MM.1S (cell line): ENCODE data around the gene RGS6.

Source experiments
- DNase-seq: peaks from one replicate; pipeline ENCODE4 v3.0.0-alpha.2; 2015
- H2AFZ ChIP-seq: fragments of 300-600 bp; sonication (generic); 2 replicates; pipeline ENCODE4 v1.6.0; 2016; ENCODE audit warnings: antibody characterized with exemption, low read length
- H3F3A ChIP-seq: fragments of 300-600 bp; sonication (generic); 2 replicates; pipeline ENCODE4 v1.6.1; 2016; ENCODE audit warnings: mild to moderate bottlenecking, antibody characterized with exemption, low read length, moderate library complexity, mixed read lengths; ENCODE audit not compliant: insufficient read depth
- H3K27ac ChIP-seq: fragments of 300-600 bp; sonication (generic); 2 replicates; pipeline ENCODE4 v1.5.1; 2016; ENCODE audit warnings: mild to moderate bottlenecking, low read length
- H3K27me3 ChIP-seq: fragments of 300-600 bp; sonication (generic); replicated peaks from 2 replicates; pipeline ENCODE4 v1.6.0; 2016; ENCODE audit warnings: low read length; ENCODE audit not compliant: insufficient read depth
- H3K36me3 ChIP-seq: fragments of 300-600 bp; sonication (generic); replicated peaks from 2 replicates; pipeline ENCODE4 v1.6.1; 2016; ENCODE audit warnings: mild to moderate bottlenecking, low read length, mixed read lengths; ENCODE audit not compliant: insufficient read depth
- H3K4me1 ChIP-seq: fragments of 300-600 bp; sonication (generic); 2 replicates; pipeline ENCODE4 v1.6.1; 2016; ENCODE audit warnings: low read length, mixed read lengths
- H3K4me2 ChIP-seq: fragments of 300-600 bp; sonication (generic); 2 replicates; pipeline ENCODE4 v1.6.0; 2016; ENCODE audit warnings: low read depth, low read length
- H3K4me3 ChIP-seq: fragments of 300-600 bp; sonication (generic); 2 replicates; pipeline ENCODE4 v1.5.1; 2016; ENCODE audit warnings: low read length, mixed read lengths
- H3K79me2 ChIP-seq: fragments of 300-600 bp; sonication (generic); 2 replicates; pipeline ENCODE4 v1.6.1; 2016; ENCODE audit warnings: mixed run types, low read length, mixed read lengths
- H3K9ac ChIP-seq: fragments of 300-600 bp; sonication (generic); 2 replicates; pipeline ENCODE4 v1.6.1; 2016; ENCODE audit warnings: low read length, mixed read lengths
- H3K9me2 ChIP-seq: fragments of 300-600 bp; sonication (generic); replicated peaks from 2 replicates; pipeline ENCODE4 v1.6.1; 2016; ENCODE audit warnings: mild to moderate bottlenecking, low read length, mixed read lengths; ENCODE audit not compliant: insufficient read depth
- H3K9me3 ChIP-seq: fragments of 300-600 bp; sonication (generic); replicated peaks from 2 replicates; pipeline ENCODE4 v1.6.1; 2016; ENCODE audit warnings: mild to moderate bottlenecking, low read length, mixed read lengths; ENCODE audit not compliant: insufficient read depth
- H4K20me1 ChIP-seq: fragments of 300-600 bp; sonication (generic); 2 replicates; pipeline ENCODE4 v1.6.1; 2016; ENCODE audit warnings: mild to moderate bottlenecking, low read length, moderate library complexity, mixed read lengths; ENCODE audit not compliant: insufficient read depth
- EZH2 ChIP-seq: fragments of 300-600 bp; sonication (generic); optimal IDR thresholded peaks from 2 replicates; pipeline ENCODE3; 2017; ENCODE audit warnings: low read depth, mild to moderate bottlenecking, antibody characterized with exemption, low read length, mixed read lengths
- EZH2phosphoT487 ChIP-seq: fragments of 300-600 bp; sonication (generic); IDR thresholded peaks from 2 replicates; pipeline ENCODE4 v1.6.1; 2018; ENCODE audit warnings: antibody characterized with exemption, low read length
- TF ChIP-seq, protein P1 (sequence below): fragments of 300-600 bp; sonication (generic); IDR thresholded peaks from 2 replicates; pipeline ENCODE4 v1.5.1; 2016; ENCODE audit warnings: antibody characterized with exemption, low read length, mixed read lengths

RGS6 gene

GRCh38 chr14:72562300-72562699 is 630.1 kb downstream of the RGS6 start:
- Histone ChIP-seq H3K4me3 (no peak overlapping the region), H3K4me2 (no peak overlapping the region), H3K36me3 (no peaks in the 10 kb centered on the region), H4K20me1 (no peaks in the 10 kb centered on the region), H3K9ac (no peak overlapping the region), H3K79me2 (no peaks in the 10 kb centered on the region), H3F3A (no peaks in the 10 kb centered on the region), H3K27me3 (no peaks in the 10 kb centered on the region), H2AFZ (no peak overlapping the region), H3K9me3 (no peaks in the 10 kb centered on the region), H3K4me1 (no peaks in the 10 kb centered on the region), H3K27ac (no peak overlapping the region), H3K9me2 (no peaks in the 10 kb centered on the region)
- TF ChIP-seq, protein P1, sequence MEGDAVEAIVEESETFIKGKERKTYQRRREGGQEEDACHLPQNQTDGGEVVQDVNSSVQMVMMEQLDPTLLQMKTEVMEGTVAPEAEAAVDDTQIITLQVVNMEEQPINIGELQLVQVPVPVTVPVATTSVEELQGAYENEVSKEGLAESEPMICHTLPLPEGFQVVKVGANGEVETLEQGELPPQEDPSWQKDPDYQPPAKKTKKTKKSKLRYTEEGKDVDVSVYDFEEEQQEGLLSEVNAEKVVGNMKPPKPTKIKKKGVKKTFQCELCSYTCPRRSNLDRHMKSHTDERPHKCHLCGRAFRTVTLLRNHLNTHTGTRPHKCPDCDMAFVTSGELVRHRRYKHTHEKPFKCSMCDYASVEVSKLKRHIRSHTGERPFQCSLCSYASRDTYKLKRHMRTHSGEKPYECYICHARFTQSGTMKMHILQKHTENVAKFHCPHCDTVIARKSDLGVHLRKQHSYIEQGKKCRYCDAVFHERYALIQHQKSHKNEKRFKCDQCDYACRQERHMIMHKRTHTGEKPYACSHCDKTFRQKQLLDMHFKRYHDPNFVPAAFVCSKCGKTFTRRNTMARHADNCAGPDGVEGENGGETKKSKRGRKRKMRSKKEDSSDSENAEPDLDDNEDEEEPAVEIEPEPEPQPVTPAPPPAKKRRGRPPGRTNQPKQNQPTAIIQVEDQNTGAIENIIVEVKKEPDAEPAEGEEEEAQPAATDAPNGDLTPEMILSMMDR: no peak
- TF ChIP-seq EZH2phosphoT487 (no peak), EZH2 (no peak)
- no peak for DNase-seq

DNA sequence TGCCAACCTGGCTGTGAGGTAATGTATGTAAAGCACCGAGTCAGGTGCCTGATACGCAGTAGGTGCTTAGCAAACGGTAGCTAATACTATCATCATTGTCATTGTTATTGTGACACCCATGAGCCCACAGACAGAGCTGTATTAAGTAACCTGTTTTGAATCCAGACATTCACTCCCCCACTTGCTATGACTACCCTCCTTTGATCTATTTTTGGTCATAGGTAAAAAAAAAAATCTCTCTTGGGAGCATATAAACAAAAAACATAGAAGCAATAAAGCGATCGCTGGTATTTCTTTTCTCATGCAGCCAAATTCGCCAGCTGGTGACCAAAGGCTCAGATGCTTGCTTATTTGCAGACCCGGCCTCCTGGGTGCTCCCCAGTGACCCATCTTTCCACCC is 631.4 kb downstream of the RGS6 start:
- H2AFZ ChIP-seq: no peak overlapping the region
- H3F3A ChIP-seq: no peaks in the 10 kb centered on the region
- no peaks in the 10 kb centered on the region for H3K79me2 ChIP-seq
- TF ChIP-seq EZH2phosphoT487 (no peak), EZH2 (no peak)
- TF ChIP-seq, protein P1: no peak
- H3K27ac ChIP-seq: no peak overlapping the region
- H3K4me2 ChIP-seq: no peak overlapping the region
- no peaks in the 10 kb centered on the region for H3K36me3 ChIP-seq
- H3K9me3 ChIP-seq: no peaks in the 10 kb centered on the region
- no peaks in the 10 kb centered on the region for H3K27me3 ChIP-seq
- DNase-seq: no peak
- no peaks in the 10 kb centered on the region for H4K20me1 ChIP-seq
- no peak overlapping the region for H3K4me3 ChIP-seq
- H3K9me2 ChIP-seq: no peaks in the 10 kb centered on the region
- no peaks in the 10 kb centered on the region for H3K4me1 ChIP-seq
- H3K9ac ChIP-seq: no peak overlapping the region

DNA sequence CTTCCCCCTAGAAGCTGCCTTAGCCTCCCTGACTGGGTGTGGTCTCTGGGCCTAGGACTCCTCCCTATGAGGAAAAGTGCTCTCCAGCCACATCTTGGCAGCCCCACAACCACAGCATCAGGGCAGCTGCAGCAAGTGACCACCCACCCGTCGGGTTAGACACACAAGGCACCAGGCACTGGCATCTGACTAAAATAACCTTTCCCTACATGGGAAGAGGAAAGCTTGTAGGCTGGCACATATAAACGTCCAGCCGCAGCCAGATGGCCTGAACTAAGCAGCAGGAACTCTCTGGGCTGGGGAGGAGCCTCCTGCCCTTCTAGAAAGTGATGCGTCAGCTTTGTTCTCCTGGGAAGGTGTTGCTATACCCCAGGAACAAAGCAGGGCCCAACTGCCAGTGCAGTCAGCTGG is 632.9 kb downstream of the RGS6 start:
- Histone ChIP-seq H3K79me2 (no peaks in the 10 kb centered on the region), H4K20me1 (no peaks in the 10 kb centered on the region), H3K9ac (no peak overlapping the region), H3K4me2 (no peak overlapping the region), H3K9me3 (no peaks in the 10 kb centered on the region), H3K4me1 (no peaks in the 10 kb centered on the region), H3K4me3 (no peak overlapping the region), H3K27me3 (no peaks in the 10 kb centered on the region), H2AFZ (no peak overlapping the region), H3F3A (no peaks in the 10 kb centered on the region), H3K36me3 (no peaks in the 10 kb centered on the region), H3K9me2 (no peaks in the 10 kb centered on the region), H3K27ac (no peak overlapping the region)
- TF ChIP-seq EZH2: no peak
- no peak for TF ChIP-seq EZH2phosphoT487
- TF ChIP-seq, protein P1: no peak
- DNase-seq: no peak

DNA sequence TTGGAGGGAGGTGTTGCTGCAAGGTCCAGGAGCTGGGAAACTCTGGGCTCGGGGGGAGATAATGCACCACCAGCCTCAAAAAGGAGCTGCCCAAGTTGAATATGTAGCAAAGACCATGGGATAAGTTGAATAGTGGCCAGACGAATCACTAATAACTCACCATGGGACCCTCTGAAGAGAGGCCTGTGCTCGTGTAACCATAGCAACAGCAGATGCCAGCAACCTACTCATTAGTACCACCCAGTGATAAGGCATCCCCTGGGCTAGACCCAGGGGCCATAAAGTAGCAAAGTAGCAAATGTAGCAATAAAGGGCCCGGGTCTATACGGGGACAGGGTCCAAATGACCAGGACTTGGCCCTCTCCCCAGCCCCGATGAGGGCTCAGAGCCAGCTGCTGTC is 633.7 kb downstream of the RGS6 start:
- TF ChIP-seq, protein P1: no peak
- no peak for TF ChIP-seq EZH2phosphoT487
- no peak for TF ChIP-seq EZH2
- no peak for DNase-seq
- no peaks in the 10 kb centered on the region for H4K20me1 ChIP-seq

More for the DNA sequence above, 633.7 kb downstream of the RGS6 start:
- Histone ChIP-seq H3K4me2 (no peak overlapping the region), H3K27ac (no peak overlapping the region), H3K9me3 (no peaks in the 10 kb centered on the region), H3K9me2 (no peaks in the 10 kb centered on the region), H3F3A (no peaks in the 10 kb centered on the region), H3K9ac (no peak overlapping the region), H3K4me3 (no peak overlapping the region), H3K4me1 (no peaks in the 10 kb centered on the region), H3K36me3 (no peaks in the 10 kb centered on the region), H3K27me3 (no peaks in the 10 kb centered on the region), H2AFZ (no peak overlapping the region), H3K79me2 (no peaks in the 10 kb centered on the region)
